ENCODE results near the gene TMEM163. TPM values are rescaled to one million over a fixed set of nuclear protein-coding genes. Genes with fewer than 3 reads are reported as not detected.

TMEM163 gene
- total and polyA plus RNA-seq, 2 donors from 2014 or later: 2.6 to 5.9 TPM

DNA sequence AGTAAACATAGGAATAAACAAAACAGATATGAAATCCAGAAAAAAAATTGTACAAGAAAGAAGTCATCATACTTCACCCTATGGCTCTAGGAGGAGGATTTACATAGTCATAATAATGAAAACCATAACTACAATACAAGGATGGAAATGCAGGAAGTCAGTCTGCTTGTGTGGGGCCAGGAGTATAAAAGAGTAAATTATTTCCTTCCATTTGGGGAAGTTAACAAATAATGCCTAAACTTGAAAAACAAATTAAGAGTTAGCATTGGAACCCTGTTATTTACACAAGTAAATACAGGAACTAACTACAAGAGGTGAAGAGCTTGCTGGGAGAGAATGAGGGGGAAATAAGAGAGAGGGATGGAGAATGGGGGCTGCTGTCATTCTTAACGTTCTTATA lies 15.4 kb downstream of the TMEM163 start:
- no peak for DNase-seq
- H3K27ac ChIP-seq (ENCODE audit: low read depth in 2 of 2, low read length in 2 of 2): no peak overlapping the region
- no peak overlapping the region for H3K9ac ChIP-seq (ENCODE audit: low read length in 3 of 3)
- intact Hi-C loops (cut with DNase I): no loop called here
- no peak for FAIRE-seq
- no peaks in the 10 kb centered on the region for H3K36me3 ChIP-seq (ENCODE audit: control insufficient read depth in 2 of 3, insufficient read depth in 3 of 3, low read length in 3 of 3)
- TF ChIP-seq CTCF (IDR thresholded peaks at IDR 0.05; ENCODE audit: borderline replicate concordance, extremely low read depth, insufficient read depth): no peak
- no peak overlapping the region for H3K4me3 ChIP-seq (ENCODE audit: low read length in 3 of 3)
- H3K9me3 ChIP-seq (ENCODE audit: control insufficient read depth in 2 of 3, insufficient read depth in 1 of 3, low read length in 3 of 3): no peaks in the 10 kb centered on the region
- H3K27me3 ChIP-seq (ENCODE audit: control insufficient read depth, insufficient read depth, low read length): no peaks in the 10 kb centered on the region
- H3K4me1 ChIP-seq (ENCODE audit: control insufficient read depth in 2 of 3, insufficient read depth in 2 of 3, low read depth in 1 of 3, low read length in 3 of 3): peaks cover 0 to 2% (median 0%) of the 10 kb centered on the region in 3 donors

- Histone ChIP-seq H3K9ac (ENCODE audit: low read length in 3 of 3) (no peak overlapping the region), H3K27ac (ENCODE audit: low read depth in 2 of 2, low read length in 2 of 2) (no peak overlapping the region), H3K36me3 (ENCODE audit: control insufficient read depth in 2 of 3, insufficient read depth in 3 of 3, low read length in 3 of 3) (no peaks in the 10 kb centered on the region), H3K4me1 (ENCODE audit: control insufficient read depth in 2 of 3, insufficient read depth in 2 of 3, low read depth in 1 of 3, low read length in 3 of 3) (no peaks in the 10 kb centered on the region), H3K9me3 (ENCODE audit: control insufficient read depth in 2 of 3, insufficient read depth in 1 of 3, low read length in 3 of 3) (no peaks in the 10 kb centered on the region), H3K27me3 (ENCODE audit: control insufficient read depth, insufficient read depth, low read length) (no peaks in the 10 kb centered on the region), H3K4me3 (ENCODE audit: low read length in 3 of 3) (no peak overlapping the region)
- FAIRE-seq (no peak), DNase-seq (no peak)
- intact Hi-C loops (cut with DNase I): no loop called here
- no peak for TF ChIP-seq CTCF (IDR thresholded peaks at IDR 0.05; ENCODE audit: borderline replicate concordance, extremely low read depth, insufficient read depth)
These were observed 18.1 kb downstream of the TMEM163 start for GRCh38 chr2:134700730-134701129.

- Histone ChIP-seq H3K36me3 (ENCODE audit: control insufficient read depth in 2 of 3, insufficient read depth in 3 of 3, low read length in 3 of 3) (no peaks in the 10 kb centered on the region), H3K4me1 (ENCODE audit: control insufficient read depth in 2 of 3, insufficient read depth in 2 of 3, low read depth in 1 of 3, low read length in 3 of 3) (no peaks in the 10 kb centered on the region), H3K9ac (ENCODE audit: low read length in 3 of 3) (no peak overlapping the region), H3K4me3 (ENCODE audit: low read length in 3 of 3) (no peak overlapping the region), H3K27ac (ENCODE audit: low read depth in 2 of 2, low read length in 2 of 2) (no peak overlapping the region), H3K27me3 (ENCODE audit: control insufficient read depth, insufficient read depth, low read length) (no peaks in the 10 kb centered on the region), H3K9me3 (ENCODE audit: control insufficient read depth in 2 of 3, insufficient read depth in 1 of 3, low read length in 3 of 3) (no peaks in the 10 kb centered on the region)
- intact Hi-C loops (cut with DNase I): no loop called here
- FAIRE-seq (no peak), DNase-seq (no peak)
- no peak for TF ChIP-seq CTCF (IDR thresholded peaks at IDR 0.05; ENCODE audit: borderline replicate concordance, extremely low read depth, insufficient read depth)
These were observed 24.4 kb downstream of the TMEM163 start for GRCh38 chr2:134694411-134694810.
